GM12892 (cell line): ENCODE results near the gene JMY.

ENCODE experiments used
- DNase-seq: peaks from one replicate; pipeline ENCODE4 v3.0.0; 2011; ENCODE audit not compliant: insufficient read length
- FAIRE-seq: peaks from 2 replicates; lab custom pipeline; 2011; peaks lifted over from hg19 to GRCh38; lab: Jason Lieb, UNC
- POLR2A ChIP-seq: IDR thresholded peaks from 2 replicates; pipeline ENCODE4 v1.6.1; 2011; ENCODE audit warnings: low read depth, low read length, control low read depth
- POLR2AphosphoS5 ChIP-seq: IDR thresholded peaks from 2 replicates; pipeline ENCODE4 v1.6.1; 2011; ENCODE audit warnings: low read depth, low read length, control low read depth
- TAF1 ChIP-seq: IDR thresholded peaks from 2 replicates; pipeline ENCODE4 v1.6.1; 2011; ENCODE audit warnings: low read depth, mild to moderate bottlenecking, control low read depth, low read length, borderline replicate concordance

The JMY gene

GRCh38 chr5:79318935-79319614 is 83.1 kb downstream of the JMY start:
- TF ChIP-seq TAF1 (no peak), POLR2A (no peak), POLR2AphosphoS5 (no peak)
- peak; percentile 62 for FAIRE-seq
- no peak for DNase-seq

- TF ChIP-seq TAF1 (no peak), POLR2AphosphoS5 (no peak), POLR2A (no peak)
- no peak for DNase-seq
- FAIRE-seq = no peak
Measured at GRCh38 chr5:79329453-79329852, 93.5 kb downstream of the JMY start.

- FAIRE-seq = no peak
- no peak for DNase-seq
- TF ChIP-seq POLR2A = no peak
- no peak for TF ChIP-seq TAF1
- no peak for TF ChIP-seq POLR2AphosphoS5
Measured at GRCh38 chr5:79330071-79330470, 94.1 kb downstream of the JMY start.

- FAIRE-seq (no peak), DNase-seq (no peak)
- TF ChIP-seq POLR2A = no peak
- TF ChIP-seq TAF1 = no peak
- no peak for TF ChIP-seq POLR2AphosphoS5
Measured at GRCh38 chr5:79333852-79334557, 98.1 kb downstream of the JMY start.

GRCh38 chr5:79346420-79346824 is 110.5 kb downstream of the JMY start:
- DNase-seq = no peak
- FAIRE-seq = no peak
- no peak for TF ChIP-seq TAF1
- no peak for TF ChIP-seq POLR2A

GRCh38 chr5:79349047-79349446 is 113.1 kb downstream of the JMY start:
- no peak for FAIRE-seq
- TF ChIP-seq POLR2A = no peak
- no peak for TF ChIP-seq TAF1
- TF ChIP-seq POLR2AphosphoS5 = no peak
- no peak for DNase-seq

GRCh38 chr5:79349881-79350280 is 114.0 kb downstream of the JMY start:
- TF ChIP-seq POLR2AphosphoS5 (no peak), POLR2A (no peak), TAF1 (no peak)
- no peak for FAIRE-seq
- no peak for DNase-seq

GRCh38 chr5:79357398-79357797 is 121.5 kb downstream of the JMY start:
- TF ChIP-seq TAF1 = no peak
- TF ChIP-seq POLR2A = no peak
- TF ChIP-seq POLR2AphosphoS5 = no peak
- DNase-seq = no peak
- no peak for FAIRE-seq
